ENCODE measurements around the gene TMEM121B. TPM values are rescaled to one million over a fixed set of nuclear protein-coding genes. Genes with fewer than 3 reads are reported as not detected.

The TMEM121B gene
- polyA plus RNA-seq, 3 donors, result 0.11 to 0.37 (median 0.28) TPM

- 59 to 77% (median 69%) methylated on average over 4 of the region's 4 CpGs for WGBS, 3 donors
- H3K27ac ChIP-seq (ENCODE audit: low read depth, low read length), result no peak overlapping the region
Observed at GRCh38 chr22:17079572-17079971, 41.6 kb downstream of the TMEM121B start.

GRCh38 chr22:17077255-17077654 lies 43.9 kb downstream of the TMEM121B start:
- no peak overlapping the region for H3K27ac ChIP-seq (ENCODE audit: low read depth, low read length)

GRCh38 chr22:17074648-17075002 lies 46.5 kb downstream of the TMEM121B start:
- no peak overlapping the region for H3K27ac ChIP-seq (ENCODE audit: low read depth, low read length)

DNA sequence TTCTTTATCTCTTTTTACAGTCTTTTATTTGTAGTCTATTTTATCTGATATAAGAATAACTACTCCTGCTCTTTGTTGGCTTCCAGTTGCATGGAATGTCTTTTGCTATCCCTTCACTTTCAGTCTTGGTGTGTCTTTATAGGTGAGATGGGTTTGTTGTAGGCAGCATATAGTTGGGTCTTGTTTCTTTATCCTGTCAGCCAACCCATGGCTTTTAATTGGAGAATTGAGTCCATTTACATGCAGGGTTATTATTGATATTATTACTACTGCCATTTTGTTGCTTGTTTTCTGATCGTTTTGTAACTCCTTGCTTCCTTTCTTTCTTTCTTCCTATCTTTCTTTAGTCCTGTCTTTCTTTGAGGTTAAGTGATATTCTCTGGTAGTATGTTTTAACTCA lies 48.3 kb downstream of the TMEM121B start:
- 58 to 86% (median 73%) methylated on average over 1 of the region's 1 CpG for WGBS, 3 donors
- H3K27ac ChIP-seq (ENCODE audit: low read depth, low read length), result no peak overlapping the region

Other genes with a start within 250 kb of the TMEM121B start
- not detected for gene GAB4, start 113.1 kb downstream of the TMEM121B start, polyA plus RNA-seq
- 10 to 100 TPM in 2 of 3 donors, 1 to 10 TPM in 1; 5.0 to 19.7 (median 11.0) TPM for gene IL17RA, start 36.4 kb downstream of the TMEM121B start, polyA plus RNA-seq
- 10 to 100 TPM; 24.1 to 39.1 (median 26.3) TPM for gene HDHD5, start 37.9 kb upstream of the TMEM121B start, polyA plus RNA-seq
- gene ADA2, start 98.1 kb upstream of the TMEM121B start, polyA plus RNA-seq, result 1 to 10 TPM; 6.2 to 9.2 (median 7.9) TPM
- gene CECR2, start 248.1 kb upstream of the TMEM121B start, polyA plus RNA-seq, result 1 to 10 TPM in 2 of 3 donors, under 1 TPM in 1; 0.90 to 1.4 (median 1.1) TPM

Measured in adipose tissue (tissue), 3 donors.